GM10847 (cell line): ENCODE measurements around the gene ACACA.

Experiments
- POLR2A ChIP-seq: IDR thresholded peaks from 2 replicates; pipeline ENCODE4 v1.6.1; 2011; ENCODE audit not compliant: insufficient read length; ENCODE audit errors: extremely low read depth

ACACA gene

GRCh38 chr17:37146086-37147064 lies 260.3 kb downstream of the ACACA start:
- TF ChIP-seq POLR2A = no peak

GRCh38 chr17:37144075-37144701 lies 262.4 kb downstream of the ACACA start:
- no peak for TF ChIP-seq POLR2A

GRCh38 chr17:37142294-37142896 lies 264.2 kb downstream of the ACACA start:
- no peak for TF ChIP-seq POLR2A

GRCh38 chr17:37138571-37139120 lies 268.0 kb downstream of the ACACA start:
- no peak for TF ChIP-seq POLR2A

- TF ChIP-seq POLR2A = no peak
Measured at GRCh38 chr17:37137906-37138514, 268.6 kb downstream of the ACACA start.

GRCh38 chr17:37137070-37137610 lies 269.5 kb downstream of the ACACA start:
- TF ChIP-seq POLR2A = no peak

- TF ChIP-seq POLR2A = no peak
Measured at GRCh38 chr17:37135576-37135975, 271.1 kb downstream of the ACACA start.

- no peak for TF ChIP-seq POLR2A
Measured at GRCh38 chr17:37134050-37134449, 272.6 kb downstream of the ACACA start.

- no peak for TF ChIP-seq POLR2A
Measured at GRCh38 chr17:37133136-37133535, 273.5 kb downstream of the ACACA start.

- no peak for TF ChIP-seq POLR2A
Measured at GRCh38 chr17:37131669-37132611, 274.7 kb downstream of the ACACA start.

GRCh38 chr17:37130984-37131446 lies 275.6 kb downstream of the ACACA start:
- TF ChIP-seq POLR2A = no peak

- TF ChIP-seq POLR2A = no peak
Measured at GRCh38 chr17:37124821-37125173, 281.8 kb downstream of the ACACA start.

GRCh38 chr17:37123941-37124820 lies 282.5 kb downstream of the ACACA start:
- TF ChIP-seq POLR2A = no peak
